Neuronal stem cell (in vitro differentiated cells): ENCODE results near the gene IDUA.
"Not testable (repeated sequence)": the region's sequence is repeated elsewhere in the genome, so short reads cannot be mapped to it uniquely, and the experiment has no call there.

Source experiments
- DNase-seq: peaks from one replicate; pipeline ENCODE4 v3.0.0-alpha.2; 2013; ENCODE audit warnings: low spot score
- H2AFZ ChIP-seq: one replicate; pipeline ENCODE4 v1.6.1; 2013; ENCODE audit warnings: mild to moderate bottlenecking, low read length, inconsistent platforms
- H2AK5ac ChIP-seq: 2 replicates; pipeline ENCODE4 v1.6.1; 2013; ENCODE audit warnings: low read depth, mild to moderate bottlenecking, inconsistent platforms, low read length, moderate library complexity, mixed read lengths
- H2BK120ac ChIP-seq: 2 replicates; pipeline ENCODE4 v1.6.1; 2013; ENCODE audit warnings: low read depth, mild to moderate bottlenecking, inconsistent platforms, low read length, moderate library complexity, mixed read lengths
- H2BK12ac ChIP-seq: one replicate; pipeline ENCODE4 v1.6.1; 2013; ENCODE audit warnings: low read length, inconsistent platforms
- H2BK15ac ChIP-seq: 2 replicates; pipeline ENCODE4 v1.6.1; 2013; ENCODE audit warnings: mild to moderate bottlenecking, low read length, inconsistent platforms, mixed read lengths
- H2BK5ac ChIP-seq: one replicate; pipeline ENCODE4 v1.6.1; 2013; ENCODE audit warnings: inconsistent platforms, mild to moderate bottlenecking, low read length, moderate library complexity
- H3K14ac ChIP-seq: one replicate; pipeline ENCODE4 v1.6.1; 2013; ENCODE audit warnings: low read length, inconsistent platforms
- H3K18ac ChIP-seq: 2 replicates; pipeline ENCODE4 v1.6.1; 2013; ENCODE audit warnings: low read length, inconsistent platforms
- H3K23ac ChIP-seq: 2 replicates; pipeline ENCODE4 v1.6.1; 2013; ENCODE audit warnings: low read depth, mild to moderate bottlenecking, mixed read lengths, low read length, inconsistent platforms; ENCODE audit not compliant: poor library complexity
- H3K27ac ChIP-seq: replicated peaks from 3 replicates; pipeline ENCODE4 v1.5.1; 2013; ENCODE audit warnings: low read length, inconsistent platforms
- H3K27me3 ChIP-seq, 3 experiments: 2 replicates each; pipeline ENCODE4 v1.6.1; 2013; ENCODE audit warnings: low read length in 3 of 3, mild to moderate bottlenecking in 2 of 3, inconsistent platforms in 1 of 3, low read depth in 1 of 3, mixed read lengths in 1 of 3, moderate library complexity in 1 of 3; ENCODE audit not compliant: control insufficient read depth in 3 of 3, insufficient read depth in 3 of 3
- H3K36me3 ChIP-seq, 2 donors: replicated peaks in 1 of 2; 2 replicates each; pipeline ENCODE4 v1.6.1; 2013; ENCODE audit warnings: low read length in 2 of 2; ENCODE audit not compliant: control insufficient read depth in 2 of 2, insufficient read depth in 2 of 2
- H3K4ac ChIP-seq: 2 replicates; pipeline ENCODE4 v1.6.1; 2013; ENCODE audit warnings: inconsistent platforms, mild to moderate bottlenecking, low read length, moderate library complexity
- H3K4me1 ChIP-seq, 2 donors: 1 replicate in 1 of 2; 2 replicates in 1 of 2; pipeline ENCODE4 v1.6.1; 2013; ENCODE audit warnings: low read length in 2 of 2, low read depth in 1 of 2; ENCODE audit not compliant: control insufficient read depth in 2 of 2, insufficient read depth in 1 of 2
- H3K4me2 ChIP-seq: one replicate; pipeline ENCODE4 v1.6.1; 2013; ENCODE audit warnings: mild to moderate bottlenecking, low read length, inconsistent platforms; ENCODE audit not compliant: insufficient read depth, poor library complexity, severe bottlenecking
- H3K4me3 ChIP-seq, 2 donors: 2 replicates each; pipeline ENCODE4 v1.5.1; 2013; ENCODE audit warnings: low read length in 2 of 2, mild to moderate bottlenecking in 2 of 2, inconsistent platforms in 1 of 2, moderate library complexity in 1 of 2
- H3K79me1 ChIP-seq: one replicate; pipeline ENCODE4 v1.6.1; 2013; ENCODE audit warnings: low read depth, mild to moderate bottlenecking, inconsistent platforms, low read length, moderate library complexity
- H3K9ac ChIP-seq: one replicate; pipeline ENCODE4 v1.6.1; 2013; ENCODE audit warnings: mild to moderate bottlenecking, low read depth, low read length, inconsistent platforms; ENCODE audit not compliant: poor library complexity
- H3K9me3 ChIP-seq, 2 donors: replicated peaks in 1 of 2; 2 replicates each; pipeline versions ENCODE3 to v1.6.1; 2013; ENCODE audit warnings: low read length in 2 of 2, mild to moderate bottlenecking in 2 of 2, inconsistent platforms in 1 of 2, low read depth in 1 of 2, mixed read lengths in 1 of 2, moderate library complexity in 1 of 2; ENCODE audit not compliant: control insufficient read depth in 2 of 2, insufficient read depth in 1 of 2
- H4K8ac ChIP-seq: one replicate; pipeline ENCODE4 v1.6.1; 2013; ENCODE audit warnings: low read depth, mild to moderate bottlenecking, inconsistent platforms, low read length, moderate library complexity
- H4K91ac ChIP-seq: one replicate; pipeline ENCODE4 v1.6.1; 2013; ENCODE audit warnings: low read length, low read depth, mild to moderate bottlenecking, inconsistent platforms; ENCODE audit not compliant: poor library complexity
- WGBS, 2 donors: extraction: QIAGEN DNeasy Blood & Tissue Kit; methylation state at CpG; one replicate each; pipeline ENCODE4 v1.1.7; 2013; ENCODE audit warnings: missing lambda C conversion rate in 2 of 2, mixed read lengths in 1 of 2; ENCODE audit not compliant: insufficient read length in 2 of 2, insufficient replicate concordance in 1 of 2; ENCODE audit errors: extremely low coverage in 2 of 2; 5-methylcytosine and 5-hydroxymethylcytosine counted together

The IDUA gene

DNA sequence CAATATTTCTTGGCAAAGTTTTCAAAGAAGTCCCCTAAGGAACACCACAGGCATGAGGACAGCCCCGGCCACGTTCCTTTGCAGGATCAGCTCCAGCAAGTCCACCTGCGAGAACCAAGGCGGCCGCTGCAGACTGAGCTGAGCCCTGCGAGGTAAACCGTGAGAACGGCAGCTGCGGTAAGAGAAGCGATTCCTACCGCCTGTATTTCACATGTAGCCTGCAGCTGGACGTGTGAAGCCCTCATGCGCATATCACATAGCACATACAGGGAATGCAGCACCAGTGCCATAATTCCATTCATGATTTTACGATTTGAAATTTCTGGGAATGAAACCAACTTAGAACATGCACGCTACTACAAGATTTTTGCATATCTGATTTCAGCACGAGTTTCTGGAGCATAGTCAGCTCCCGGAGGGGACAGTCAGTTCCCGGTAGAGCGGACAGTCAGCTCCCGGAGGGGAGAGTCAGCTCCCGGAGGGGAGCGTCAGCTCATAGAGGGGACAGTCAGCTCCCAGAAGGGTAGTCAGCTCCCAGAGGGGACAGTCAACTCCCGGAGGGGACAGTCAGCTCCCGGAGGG, 66.3 kb downstream of the IDUA start:
- DNase-seq, result no peak

DNA sequence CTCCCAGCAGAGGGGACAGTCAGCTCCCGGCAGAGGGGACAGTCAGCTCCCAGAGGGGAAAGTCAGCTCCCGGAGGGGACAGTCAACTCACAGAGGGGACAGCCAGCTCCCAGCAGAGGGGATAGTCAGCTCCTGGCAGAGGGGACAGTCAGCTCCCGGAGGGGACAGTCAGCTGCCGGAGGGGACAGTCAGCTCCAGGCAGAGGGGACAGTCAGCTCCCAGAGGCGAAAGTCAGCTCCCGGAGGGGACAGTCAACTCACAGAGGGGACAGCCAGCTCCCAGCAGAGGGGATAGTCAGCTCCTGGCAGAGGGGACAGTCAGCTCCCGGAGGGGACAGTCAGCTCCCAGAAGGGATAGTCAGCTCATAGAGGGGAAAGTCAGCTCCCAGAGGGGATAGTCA, 67.0 kb downstream of the IDUA start:
- not testable (repeated sequence) for H3K9me3 ChIP-seq, H3K4ac ChIP-seq, H2BK15ac ChIP-seq, H2AFZ ChIP-seq, H3K36me3 ChIP-seq, H3K4me3 ChIP-seq, H2BK5ac ChIP-seq, H3K4me2 ChIP-seq, H3K9ac ChIP-seq, H2BK120ac ChIP-seq, H3K27ac ChIP-seq, DNase-seq, H2AK5ac ChIP-seq, H2BK12ac ChIP-seq, H4K8ac ChIP-seq, H3K23ac ChIP-seq, H3K14ac ChIP-seq, H4K91ac ChIP-seq, H3K18ac ChIP-seq, H3K79me1 ChIP-seq
- Histone ChIP-seq H3K27me3 (peaks cover 0 to 67% (median 17%) of the 10 kb centered on the region in 3 experiments), H3K4me1 (peaks cover 5 to 15% of the 10 kb centered on the region in 2 donors)
- no CpG with 5 or more reads among the region's 7 CpGs for WGBS, 2 donors

More for the DNA sequence above, 66.3 kb downstream of the IDUA start:
- peaks cover 4 to 5% of the 10 kb centered on the region in 2 donors for H3K9me3 ChIP-seq
- H3K23ac ChIP-seq, result peak overlapping the region; percentile 52
- H2AFZ ChIP-seq, result no peak overlapping the region
- no peak overlapping the region for H4K91ac ChIP-seq
- no peaks in the 10 kb centered on the region for H3K36me3 ChIP-seq
- H3K4me3 ChIP-seq, result no peak overlapping the region
- no peak overlapping the region for H2BK120ac ChIP-seq
- H4K8ac ChIP-seq, result no peak overlapping the region
- H2BK15ac ChIP-seq, result no peak overlapping the region
- H3K4me2 ChIP-seq, result no peak overlapping the region
- no peak overlapping the region for H2BK12ac ChIP-seq
- H3K4me1 ChIP-seq, result peaks cover 3 to 12% of the 10 kb centered on the region in 2 donors
- H3K27ac ChIP-seq, result no peak overlapping the region
- no peak overlapping the region for H3K18ac ChIP-seq
- no peak overlapping the region for H2BK5ac ChIP-seq
- peaks cover 2% of the 10 kb centered on the region for H3K79me1 ChIP-seq
- no peak overlapping the region for H3K14ac ChIP-seq
- H2AK5ac ChIP-seq, result no peak overlapping the region
- peaks cover 0 to 60% (median 17%) of the 10 kb centered on the region in 3 experiments for H3K27me3 ChIP-seq
- no CpG with 5 or more reads among the region's 24 CpGs for WGBS, 2 donors
- H3K4ac ChIP-seq, result no peak overlapping the region
- no peak overlapping the region for H3K9ac ChIP-seq
